ENCODE results near the gene EEFSEC. TPM values are rescaled to one million over a fixed set of nuclear protein-coding genes. Genes with fewer than 3 reads are reported as not detected.

EEFSEC gene
- polyA plus RNA-seq, 1 experiment: 6.8 TPM

- no peak for DNase-seq (ENCODE audit: low read depth, low spot score)
- ChIA-PET POLR2A (no interaction called here), CTCF (interaction anchor here (0.7 to 4.7 kb wide), 20 partner anchors 9 to 315 kb away, joined by 3 to 56 read pairs (median 4); no protein-coding TSS in a partner anchor)
- Histone ChIP-seq H3K27me3 (ENCODE audit: control insufficient read depth, insufficient read depth, low read length) (peaks cover 6% of the 10 kb centered on the region), H3K27ac (ENCODE audit: low read depth, low read length) (no peak overlapping the region), H3K4me3 (ENCODE audit: low read depth, low read length) (no peak overlapping the region), H3K9me3 (ENCODE audit: control insufficient read depth, insufficient read depth, low read length) (no peaks in the 10 kb centered on the region; the same call in 1 of the 2 replicates)
- TF ChIP-seq CTCF (IDR thresholded peaks at IDR 0.05; ENCODE audit: low read depth, low read length): no peak
These were observed 272.5 kb downstream of the EEFSEC start for GRCh38 chr3:128425846-128426127.

DNA sequence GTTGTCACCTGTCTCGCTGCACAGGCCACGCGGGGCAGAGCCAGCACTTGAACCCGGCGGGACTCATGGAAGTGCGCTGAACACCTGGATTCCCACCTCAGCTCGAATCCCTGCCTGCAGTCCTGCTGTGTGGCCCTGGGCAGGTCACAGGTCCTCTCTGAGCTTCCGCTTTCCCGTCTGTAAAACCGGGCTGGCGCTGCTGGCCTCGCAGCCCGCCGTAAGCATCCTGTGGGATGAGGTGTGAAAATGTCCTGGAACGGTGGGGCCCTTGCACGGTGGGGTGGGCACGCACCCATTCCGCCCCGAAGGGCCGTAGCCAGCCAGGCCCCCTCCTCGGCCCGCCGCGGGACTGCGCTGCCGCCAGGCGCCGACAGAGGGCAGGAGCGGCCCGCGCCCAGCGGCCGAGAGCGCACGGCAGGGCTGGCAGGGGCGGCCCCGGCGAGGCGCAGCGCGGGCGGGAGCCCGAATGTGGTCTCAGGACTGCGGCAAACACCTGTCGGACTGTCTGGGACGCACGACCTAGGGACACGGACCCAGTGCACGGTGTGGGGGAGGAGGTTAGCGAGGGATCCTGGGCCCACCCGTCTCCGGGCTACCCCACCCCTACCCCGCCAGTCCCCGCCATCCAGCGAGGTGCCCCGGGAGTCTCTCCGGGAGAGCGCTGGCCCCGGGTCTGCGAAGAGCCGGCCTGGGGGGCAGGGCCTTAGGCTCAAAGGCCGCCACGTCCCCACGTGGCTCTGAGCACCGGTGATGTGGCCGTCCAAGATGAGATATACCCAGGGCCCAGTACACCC is 273.0 kb downstream of the EEFSEC start:
- Histone ChIP-seq H3K9me3 (ENCODE audit: control insufficient read depth, insufficient read depth, low read length) (no peaks in the 10 kb centered on the region; the same call in 1 of the 2 replicates), H3K27me3 (ENCODE audit: control insufficient read depth, insufficient read depth, low read length) (peaks cover 9% of the 10 kb centered on the region), H3K27ac (ENCODE audit: low read depth, low read length) (no peak overlapping the region), H3K4me3 (ENCODE audit: low read depth, low read length) (peak overlapping the region; percentile 43)
- no peak for DNase-seq (ENCODE audit: low read depth, low spot score)
- CTCF ChIA-PET: interaction anchor here (0.7 to 4.7 kb wide), 25 partner anchors 10 to 315 kb away, joined by 3 to 56 read pairs (median 4); no protein-coding TSS in a partner anchor
- TF ChIP-seq CTCF (IDR thresholded peaks at IDR 0.05; ENCODE audit: low read depth, low read length): peak; percentile 59
- POLR2A ChIA-PET: no interaction called here

- TF ChIP-seq CTCF (IDR thresholded peaks at IDR 0.05; ENCODE audit: low read depth, low read length): no peak
- Histone ChIP-seq H3K9me3 (ENCODE audit: control insufficient read depth, insufficient read depth, low read length) (no peaks in the 10 kb centered on the region; the same call in 1 of the 2 replicates), H3K27ac (ENCODE audit: low read depth, low read length) (no peak overlapping the region), H3K27me3 (ENCODE audit: control insufficient read depth, insufficient read depth, low read length) (peaks cover 18% of the 10 kb centered on the region), H3K4me3 (ENCODE audit: low read depth, low read length) (no peak overlapping the region)
- ChIA-PET CTCF (interaction anchor here (0.7 to 4.7 kb wide), 9 partner anchors 54 to 257 kb away, joined by 4 to 56 read pairs (median 5); no protein-coding TSS in a partner anchor), POLR2A (no interaction called here)
- no peak for DNase-seq (ENCODE audit: low read depth, low spot score)
These were observed 274.0 kb downstream of the EEFSEC start for GRCh38 chr3:128427175-128427857.

DNA sequence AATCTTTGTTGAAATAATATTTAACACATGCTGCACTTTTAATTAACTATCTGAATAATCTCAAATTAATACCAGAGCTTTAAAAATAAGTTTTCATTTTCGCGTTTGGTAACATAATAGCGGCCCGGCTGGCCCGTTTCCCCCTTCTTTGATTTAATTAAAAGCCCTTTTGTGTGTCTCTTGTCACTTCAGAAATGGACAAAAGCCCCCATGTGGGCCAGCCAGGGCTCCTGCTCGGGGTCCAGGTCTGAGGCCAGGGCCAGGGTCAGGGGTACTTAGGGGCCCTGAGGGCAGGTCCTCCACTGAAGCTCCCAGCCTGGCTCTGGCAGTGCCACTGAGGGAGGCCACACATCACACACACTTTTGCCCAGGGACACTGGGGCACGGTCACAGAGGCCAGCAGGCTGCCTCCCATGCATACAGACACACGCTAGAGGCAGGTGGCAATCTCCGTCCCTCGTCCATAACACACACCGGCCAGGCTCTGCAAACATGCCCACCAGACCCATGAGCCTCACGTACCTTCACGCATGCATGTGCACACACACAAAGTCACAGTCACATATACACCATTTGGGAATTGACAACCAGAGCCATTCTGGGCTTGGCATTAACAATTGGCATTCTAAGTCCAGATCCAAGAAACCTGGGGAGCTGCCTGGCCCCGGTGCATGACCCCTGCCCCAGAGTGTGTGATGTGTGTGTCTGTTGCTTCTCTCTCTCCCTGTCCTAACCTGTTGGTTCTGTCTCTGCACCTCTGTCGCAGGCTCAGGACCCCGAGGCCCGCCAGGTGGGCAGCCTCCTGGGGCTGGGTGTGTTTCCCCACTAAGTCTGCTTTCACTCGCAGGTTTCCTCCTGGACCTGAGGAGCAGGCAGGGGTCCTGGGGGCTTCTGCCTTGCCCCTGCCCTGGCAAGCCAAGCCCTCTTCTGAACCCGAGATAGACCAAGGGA is 274.9 kb downstream of the EEFSEC start:
- Histone ChIP-seq H3K27ac (ENCODE audit: low read depth, low read length) (no peak overlapping the region), H3K4me3 (ENCODE audit: low read depth, low read length) (no peak overlapping the region), H3K9me3 (ENCODE audit: control insufficient read depth, insufficient read depth, low read length) (no peaks in the 10 kb centered on the region; the same call in 1 of the 2 replicates), H3K27me3 (ENCODE audit: control insufficient read depth, insufficient read depth, low read length) (peaks cover 23% of the 10 kb centered on the region)
- ChIA-PET CTCF (interaction anchor here (0.5 to 4.7 kb wide), 6 partner anchors 70 to 258 kb away, joined by 5 to 56 read pairs (median 14); no protein-coding TSS in a partner anchor), POLR2A (interaction anchor here (0.6 kb wide), 1 partner anchor 322 kb away, joined by 10 read pairs; no protein-coding TSS in a partner anchor)
- no peak for DNase-seq (ENCODE audit: low read depth, low spot score)
- TF ChIP-seq CTCF (IDR thresholded peaks at IDR 0.05; ENCODE audit: low read depth, low read length): no peak

Measured in AG04450 (cell line).